K562 (cell line): ENCODE data around the gene C11orf52. TPM values are rescaled to one million over a fixed set of nuclear protein-coding genes. Genes with fewer than 3 reads are reported as not detected.

Source experiments
- ARID2 ChIP-seq: fragments of 450-650 bp; IDR thresholded peaks from 2 replicates; pipeline ENCODE4 v1.6.1; 2017; ENCODE audit warnings: antibody characterized with exemption, mild to moderate bottlenecking
- ASH1L ChIP-seq: fragments of 450-650 bp; IDR thresholded peaks from 2 replicates; pipeline ENCODE4 v1.6.1; 2018; ENCODE audit warnings: borderline replicate concordance, mild to moderate bottlenecking, low read depth; ENCODE audit not compliant: partially characterized antibody
- BRF1 ChIP-seq: IDR thresholded peaks from 3 replicates; pipeline ENCODE4 v1.6.1; 2011; ENCODE audit warnings: borderline replicate concordance, mild to moderate bottlenecking; ENCODE audit not compliant: insufficient read length; ENCODE audit errors: extremely low read depth
- CBFA2T2 ChIP-seq: fragments of 450-650 bp; conservative IDR thresholded peaks from 2 replicates; pipeline ENCODE4 v1.6.1; 2017; ENCODE audit warnings: mild to moderate bottlenecking
- CCAR2 ChIP-seq: fragments of 200-400 bp; formaldehyde crosslinking; IDR thresholded peaks from 2 replicates; pipeline ENCODE4 v1.6.1; 2017; ENCODE audit warnings: mild to moderate bottlenecking, low read depth, low read length
- DNMT1 ChIP-seq: fragments of 450-650 bp; IDR thresholded peaks from 2 replicates; pipeline ENCODE4 v1.6.1; 2016; ENCODE audit warnings: antibody characterized with exemption, mild to moderate bottlenecking
- ESRRB ChIP-seq: fragments of 250-450 bp; sonication (Bioruptor Pico); IDR thresholded peaks from 2 replicates; pipeline ENCODE4 v1.5.0; 2020; ENCODE audit warnings: mild to moderate bottlenecking, moderate library complexity, borderline replicate concordance
- KDM5B ChIP-seq: fragments of 200-600 bp; sonication (generic); IDR thresholded peaks from 2 replicates; pipeline ENCODE4 v1.6.1; 2012; ENCODE audit warnings: low read depth, mild to moderate bottlenecking, moderate library complexity, low read length, control low read depth, inconsistent platforms; ENCODE audit not compliant: insufficient replicate concordance
- MBD2 ChIP-seq: sonication (generic); IDR thresholded peaks from 2 replicates; pipeline ENCODE4 v1.6.1; 2016; ENCODE audit warnings: low read depth, borderline replicate concordance
- PPARD ChIP-seq: fragments of 250-450 bp; sonication (Bioruptor Pico); IDR thresholded peaks from 2 replicates; pipeline ENCODE4 v1.8.0; 2022; ENCODE audit warnings: inconsistent platforms, mild to moderate bottlenecking, moderate library complexity
- RFX7 ChIP-seq: fragments of 250-450 bp; sonication (Bioruptor Pico); IDR thresholded peaks from 2 replicates; pipeline ENCODE4 v1.5.1; 2021; ENCODE audit warnings: mild to moderate bottlenecking
- SMAD4 ChIP-seq: fragments of 250-450 bp; sonication (Bioruptor Pico); conservative IDR thresholded peaks from 2 replicates; pipeline ENCODE4 v1.8.0; 2021; ENCODE audit warnings: inconsistent platforms, mild to moderate bottlenecking, moderate library complexity
- SREBF1 ChIP-seq: fragments of 150-350 bp; IDR thresholded peaks from 2 replicates; pipeline ENCODE4 v1.6.1; 2014; ENCODE audit warnings: antibody characterized with exemption, low read depth, low read length, borderline replicate concordance
- ZNF134 ChIP-seq: fragments of 250-450 bp; sonication (Bioruptor Pico); conservative IDR thresholded peaks from 2 replicates; pipeline ENCODE4 v1.4.0; 2020
- polyA plus RNA-seq, 8 experiments: library from polyadenylated mRNA; depleted of rRNA in 4 of 8; stranded (reverse) in 5 of 8; unstranded in 3 of 8; fragments of >200 nt; fragmentation: Nextera tagmentation in 2 of 8; fragmentation: Illumina TruSeq in 1 of 8; extraction: Ambion mirVana in 2 of 8; extraction: Trizol in 1 of 8; gene quantifications; 2 replicates each; pipeline versions ENCODE4 v1.2.1 to v1.2.3, GENCODE V29; 2011 to 2014; ENCODE audit warnings: inconsistent platforms in 1 of 8, missing spikeins in 1 of 8
- total RNA-seq, 7 experiments: library from RNA; depleted of rRNA in 6 of 7; stranded (reverse); fragments of >200 nt in 6 of 7; fragmentation: Illumina TruSeq in 2 of 7; extraction: Trizol in 2 of 7; gene quantifications; 2 replicates each; pipeline versions ENCODE4 v1.2.1 to v1.2.3, GENCODE V29; 2011 to 2021; ENCODE audit warnings: low replicate concordance in 1 of 7
- TF ChIP-seq, protein P1 (sequence below), 2 experiments: fragments of 450-650 bp; IDR thresholded peaks; 2 replicates each; pipeline ENCODE4 v1.6.1; 2016
- TF ChIP-seq, protein P2 (sequence below): fragments of 250-450 bp; sonication (Bioruptor Pico); IDR thresholded peaks from 2 replicates; pipeline ENCODE4 v1.8.0; 2022; ENCODE audit warnings: moderate library complexity, mild to moderate bottlenecking, inconsistent platforms
- TF ChIP-seq, protein P3 (sequence below): fragments of 250-450 bp; sonication (Bioruptor Pico); IDR thresholded peaks from 2 replicates; pipeline ENCODE4 v1.9.0; 2021; ENCODE audit warnings: mild to moderate bottlenecking, inconsistent platforms
- TF ChIP-seq, protein P4 (sequence below): fragments of 450-650 bp; formaldehyde crosslinking; conservative IDR thresholded peaks from 2 replicates; pipeline ENCODE4 v1.4.0; 2022; ENCODE audit warnings: mild to moderate bottlenecking, missing genetic modification characterization
- TF ChIP-seq, protein P5 (sequence below): sonication (generic); formaldehyde crosslinking; IDR thresholded peaks from 2 replicates; pipeline ENCODE4 v1.8.0; 2022; ENCODE audit warnings: mild to moderate bottlenecking, low read depth, missing genetic modification reagents
- TF ChIP-seq, protein P6 (sequence below): sonication (generic); formaldehyde crosslinking; IDR thresholded peaks from 2 replicates; pipeline ENCODE4 v1.8.0; 2022; ENCODE audit warnings: missing genetic modification reagents, mild to moderate bottlenecking, borderline replicate concordance

The C11orf52 gene
- total and polyA plus RNA-seq, 9 of the 15 experiments (the other 6 are each of a cell fraction or from before 2014, with no cell fraction given): 0.29 to 2.9 (median 1.0) TPM

DNA sequence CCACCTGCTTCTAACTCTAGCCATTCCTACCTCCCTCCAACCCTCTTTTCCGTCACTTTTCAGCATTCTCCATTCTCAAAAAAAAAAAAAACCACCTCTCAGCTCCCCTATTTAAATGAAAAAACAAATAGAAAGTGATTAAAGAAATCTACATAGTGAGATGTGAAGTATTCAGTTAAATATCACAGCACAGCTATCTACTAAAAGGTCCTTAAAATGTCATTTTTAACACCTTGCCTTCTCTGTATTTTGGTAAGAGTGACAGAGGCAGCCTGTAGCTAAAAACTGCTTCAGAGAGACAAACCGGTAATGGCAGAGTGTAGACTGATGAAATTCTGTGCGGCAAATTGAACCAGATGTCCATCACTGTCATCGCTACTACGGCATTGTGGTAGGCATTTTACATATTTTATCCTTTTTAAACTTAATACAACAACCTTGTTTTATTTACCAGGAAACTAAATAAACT is 47.0 kb upstream of the C11orf52 start (continued):
- TF ChIP-seq ESRRB (CRISPR knock-in tag) (no peak), CCAR2 (no peak), MBD2 (no peak), KDM5B (no peak), BRF1 (no peak), ARID2 (no peak), ZNF134 (CRISPR knock-in tag) (no peak), DNMT1 (no peak), ASH1L (no peak), PPARD (CRISPR knock-in tag) (no peak), RFX7 (CRISPR knock-in tag) (no peak), SMAD4 (CRISPR knock-in tag) (no peak), SREBF1 (no peak), CBFA2T2 (no peak)
- TF ChIP-seq, protein P1, sequence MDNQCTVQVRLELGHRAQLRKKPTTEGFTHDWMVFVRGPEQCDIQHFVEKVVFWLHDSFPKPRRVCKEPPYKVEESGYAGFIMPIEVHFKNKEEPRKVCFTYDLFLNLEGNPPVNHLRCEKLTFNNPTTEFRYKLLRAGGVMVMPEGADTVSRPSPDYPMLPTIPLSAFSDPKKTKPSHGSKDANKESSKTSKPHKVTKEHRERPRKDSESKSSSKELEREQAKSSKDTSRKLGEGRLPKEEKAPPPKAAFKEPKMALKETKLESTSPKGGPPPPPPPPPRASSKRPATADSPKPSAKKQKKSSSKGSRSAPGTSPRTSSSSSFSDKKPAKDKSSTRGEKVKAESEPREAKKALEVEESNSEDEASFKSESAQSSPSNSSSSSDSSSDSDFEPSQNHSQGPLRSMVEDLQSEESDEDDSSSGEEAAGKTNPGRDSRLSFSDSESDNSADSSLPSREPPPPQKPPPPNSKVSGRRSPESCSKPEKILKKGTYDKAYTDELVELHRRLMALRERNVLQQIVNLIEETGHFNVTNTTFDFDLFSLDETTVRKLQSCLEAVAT (IDR thresholded peaks at IDR 0.05): no peak
- TF ChIP-seq, protein P2, sequence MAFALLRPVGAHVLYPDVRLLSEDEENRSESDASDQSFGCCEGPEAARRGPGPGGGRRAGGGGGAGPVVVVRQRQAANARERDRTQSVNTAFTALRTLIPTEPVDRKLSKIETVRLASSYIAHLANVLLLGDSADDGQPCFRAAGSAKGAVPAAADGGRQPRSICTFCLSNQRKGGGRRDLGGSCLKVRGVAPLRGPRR: no peak
- TF ChIP-seq, protein P3, sequence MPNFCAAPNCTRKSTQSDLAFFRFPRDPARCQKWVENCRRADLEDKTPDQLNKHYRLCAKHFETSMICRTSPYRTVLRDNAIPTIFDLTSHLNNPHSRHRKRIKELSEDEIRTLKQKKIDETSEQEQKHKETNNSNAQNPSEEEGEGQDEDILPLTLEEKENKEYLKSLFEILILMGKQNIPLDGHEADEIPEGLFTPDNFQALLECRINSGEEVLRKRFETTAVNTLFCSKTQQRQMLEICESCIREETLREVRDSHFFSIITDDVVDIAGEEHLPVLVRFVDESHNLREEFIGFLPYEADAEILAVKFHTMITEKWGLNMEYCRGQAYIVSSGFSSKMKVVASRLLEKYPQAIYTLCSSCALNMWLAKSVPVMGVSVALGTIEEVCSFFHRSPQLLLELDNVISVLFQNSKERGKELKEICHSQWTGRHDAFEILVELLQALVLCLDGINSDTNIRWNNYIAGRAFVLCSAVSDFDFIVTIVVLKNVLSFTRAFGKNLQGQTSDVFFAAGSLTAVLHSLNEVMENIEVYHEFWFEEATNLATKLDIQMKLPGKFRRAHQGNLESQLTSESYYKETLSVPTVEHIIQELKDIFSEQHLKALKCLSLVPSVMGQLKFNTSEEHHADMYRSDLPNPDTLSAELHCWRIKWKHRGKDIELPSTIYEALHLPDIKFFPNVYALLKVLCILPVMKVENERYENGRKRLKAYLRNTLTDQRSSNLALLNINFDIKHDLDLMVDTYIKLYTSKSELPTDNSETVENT (CRISPR knock-in tag): no peak
- TF ChIP-seq, protein P4, sequence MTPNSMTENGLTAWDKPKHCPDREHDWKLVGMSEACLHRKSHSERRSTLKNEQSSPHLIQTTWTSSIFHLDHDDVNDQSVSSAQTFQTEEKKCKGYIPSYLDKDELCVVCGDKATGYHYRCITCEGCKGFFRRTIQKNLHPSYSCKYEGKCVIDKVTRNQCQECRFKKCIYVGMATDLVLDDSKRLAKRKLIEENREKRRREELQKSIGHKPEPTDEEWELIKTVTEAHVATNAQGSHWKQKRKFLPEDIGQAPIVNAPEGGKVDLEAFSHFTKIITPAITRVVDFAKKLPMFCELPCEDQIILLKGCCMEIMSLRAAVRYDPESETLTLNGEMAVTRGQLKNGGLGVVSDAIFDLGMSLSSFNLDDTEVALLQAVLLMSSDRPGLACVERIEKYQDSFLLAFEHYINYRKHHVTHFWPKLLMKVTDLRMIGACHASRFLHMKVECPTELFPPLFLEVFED (CRISPR knock-in tag): no peak
- TF ChIP-seq, protein P5, sequence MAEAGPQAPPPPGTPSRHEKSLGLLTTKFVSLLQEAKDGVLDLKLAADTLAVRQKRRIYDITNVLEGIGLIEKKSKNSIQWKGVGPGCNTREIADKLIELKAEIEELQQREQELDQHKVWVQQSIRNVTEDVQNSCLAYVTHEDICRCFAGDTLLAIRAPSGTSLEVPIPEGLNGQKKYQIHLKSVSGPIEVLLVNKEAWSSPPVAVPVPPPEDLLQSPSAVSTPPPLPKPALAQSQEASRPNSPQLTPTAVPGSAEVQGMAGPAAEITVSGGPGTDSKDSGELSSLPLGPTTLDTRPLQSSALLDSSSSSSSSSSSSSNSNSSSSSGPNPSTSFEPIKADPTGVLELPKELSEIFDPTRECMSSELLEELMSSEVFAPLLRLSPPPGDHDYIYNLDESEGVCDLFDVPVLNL (CRISPR knock-in tag): no peak
- TF ChIP-seq, protein P6, sequence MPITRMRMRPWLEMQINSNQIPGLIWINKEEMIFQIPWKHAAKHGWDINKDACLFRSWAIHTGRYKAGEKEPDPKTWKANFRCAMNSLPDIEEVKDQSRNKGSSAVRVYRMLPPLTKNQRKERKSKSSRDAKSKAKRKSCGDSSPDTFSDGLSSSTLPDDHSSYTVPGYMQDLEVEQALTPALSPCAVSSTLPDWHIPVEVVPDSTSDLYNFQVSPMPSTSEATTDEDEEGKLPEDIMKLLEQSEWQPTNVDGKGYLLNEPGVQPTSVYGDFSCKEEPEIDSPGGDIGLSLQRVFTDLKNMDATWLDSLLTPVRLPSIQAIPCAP (CRISPR knock-in tag): no peak
